Activated CD4-positive, CD25-positive, alpha-beta regulatory T cell treated with anti-CD3 and anti-CD28 coated beads, Interleukin-2, amount 50 U/mL, for 24 hours (primary cell): ENCODE measurements around the gene SLU7.

Experiments
- ATAC-seq, 2 donors: fragments of 150-1000 bp; cut with Tn5 transposase; one replicate each; pipeline ENCODE4 v1.10.0; 2021; ENCODE audit warnings: mild to moderate bottlenecking in 1 of 2, moderate library complexity in 1 of 2

The SLU7 gene

DNA sequence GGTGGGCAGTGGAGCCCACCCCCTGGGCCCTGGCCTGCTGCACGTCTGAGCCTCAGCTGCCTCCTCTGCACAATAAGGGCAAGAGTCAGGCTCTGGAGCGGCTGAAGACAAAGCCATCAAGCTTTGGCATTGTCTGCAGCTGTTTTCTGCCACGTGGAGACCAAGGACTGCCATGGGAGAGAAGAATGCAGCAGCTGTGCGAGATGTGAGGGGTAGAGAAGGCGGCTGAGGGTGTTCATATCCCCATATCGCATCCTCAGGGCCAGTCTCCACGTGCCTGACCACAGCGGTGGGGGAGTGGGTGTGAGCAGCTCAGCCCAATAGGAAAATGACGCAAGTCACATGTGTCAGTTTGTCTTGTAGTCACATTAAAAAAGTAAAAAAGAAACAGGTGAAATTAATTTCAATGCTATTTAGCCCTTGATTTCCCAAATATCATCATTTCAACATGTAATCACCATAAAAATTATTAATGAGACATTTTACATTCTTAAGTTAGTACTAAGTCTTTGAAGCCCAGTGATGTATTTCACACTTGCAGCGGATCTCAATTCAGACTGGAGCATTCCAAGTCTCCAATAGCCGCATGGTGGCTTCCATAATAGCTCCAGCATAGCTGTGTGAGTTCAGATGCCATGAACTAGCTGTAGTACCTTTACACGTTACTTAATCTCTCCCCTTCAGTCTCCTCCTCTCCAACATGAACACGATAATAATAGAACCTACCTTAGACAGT lies 55.1 kb downstream of the SLU7 start:
- ATAC-seq = no peak

DNA sequence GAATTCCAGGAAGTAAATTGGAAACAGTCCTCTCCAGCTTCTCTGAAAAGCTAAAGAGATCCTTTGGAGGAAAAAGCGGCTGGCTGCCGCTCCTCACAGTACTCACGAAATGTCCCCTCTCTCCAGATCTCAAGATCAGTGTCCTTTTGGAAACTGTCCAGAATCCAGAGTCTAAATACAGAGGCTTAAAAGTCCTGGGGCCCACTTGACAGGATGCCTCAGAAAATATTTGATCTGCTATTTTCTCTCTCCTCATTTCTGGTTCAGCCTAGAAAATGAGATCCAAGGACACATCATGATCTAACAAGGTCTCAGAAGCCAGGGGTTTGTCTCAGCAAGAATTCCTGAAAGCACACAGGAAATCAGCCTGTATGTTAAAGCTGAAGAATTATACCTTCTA lies 55.7 kb downstream of the SLU7 start:
- no peak for ATAC-seq

DNA sequence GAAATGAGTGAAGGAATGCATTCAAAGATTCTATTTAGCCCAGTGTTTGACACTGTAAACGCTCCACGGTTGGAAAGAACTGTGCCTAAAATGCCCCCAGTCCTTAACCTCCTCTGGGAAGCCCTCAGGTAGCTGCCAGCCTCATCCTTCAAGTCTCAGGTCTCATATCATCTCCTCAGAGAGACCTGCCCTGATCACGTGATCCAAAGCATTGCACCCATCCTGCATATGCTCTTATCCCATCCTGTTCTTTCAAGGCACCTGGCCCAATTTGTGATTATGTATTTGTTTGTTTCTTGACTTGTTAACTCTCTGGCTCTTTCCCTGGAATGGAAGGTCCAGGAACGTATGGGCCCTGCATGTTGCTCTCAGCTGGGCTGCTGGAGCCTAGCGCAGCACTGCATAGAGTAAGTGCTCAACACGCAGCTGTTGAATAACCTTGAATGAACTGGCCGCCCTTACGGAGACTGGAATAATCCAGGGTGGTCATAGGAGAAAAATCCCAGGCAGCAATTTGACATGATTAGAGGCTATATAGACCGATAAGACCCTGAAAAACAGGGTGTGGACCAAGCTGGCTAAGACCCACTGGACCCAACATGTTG lies 57.2 kb downstream of the SLU7 start:
- no peak for ATAC-seq

DNA sequence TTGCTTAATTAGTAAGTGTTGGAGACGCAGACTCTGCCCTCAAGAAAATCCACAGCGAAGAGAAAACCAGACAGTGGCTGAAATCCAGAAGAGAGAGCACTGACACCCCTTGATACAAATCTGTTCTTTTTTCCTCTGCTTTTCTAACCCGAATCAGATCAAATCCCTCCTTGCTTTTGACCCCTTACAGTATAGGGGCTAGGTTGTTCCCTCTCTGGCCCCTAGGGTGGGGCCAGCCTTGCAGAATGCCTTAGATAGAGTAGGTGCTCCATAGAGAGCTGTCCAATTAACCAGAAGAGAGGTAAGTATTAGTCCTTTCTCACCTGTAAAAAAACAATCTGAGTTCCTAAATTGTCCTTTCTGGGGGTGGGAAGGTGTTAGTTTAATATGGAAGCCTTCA lies 58.6 kb downstream of the SLU7 start:
- ATAC-seq = no peak

DNA sequence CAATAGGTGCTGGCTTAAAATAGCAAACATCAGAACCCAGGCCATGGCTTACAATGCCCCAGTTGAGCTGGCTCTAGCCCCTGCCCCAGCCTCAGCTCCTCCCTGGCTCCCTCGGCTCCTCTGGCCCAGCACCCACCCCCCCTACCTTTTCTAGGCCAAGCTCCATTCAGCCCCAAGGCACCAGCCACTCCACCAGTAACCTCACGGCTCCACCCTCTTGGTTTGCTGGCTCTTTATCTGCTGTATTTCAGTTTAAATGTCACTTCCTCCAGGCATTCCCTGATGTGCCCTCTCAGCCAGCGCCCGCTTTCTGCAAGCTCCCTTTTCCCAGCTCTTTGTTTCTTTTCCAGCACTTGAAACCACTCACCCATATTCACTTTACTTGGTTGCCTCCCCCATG lies 59.1 kb downstream of the SLU7 start:
- ATAC-seq = no peak

DNA sequence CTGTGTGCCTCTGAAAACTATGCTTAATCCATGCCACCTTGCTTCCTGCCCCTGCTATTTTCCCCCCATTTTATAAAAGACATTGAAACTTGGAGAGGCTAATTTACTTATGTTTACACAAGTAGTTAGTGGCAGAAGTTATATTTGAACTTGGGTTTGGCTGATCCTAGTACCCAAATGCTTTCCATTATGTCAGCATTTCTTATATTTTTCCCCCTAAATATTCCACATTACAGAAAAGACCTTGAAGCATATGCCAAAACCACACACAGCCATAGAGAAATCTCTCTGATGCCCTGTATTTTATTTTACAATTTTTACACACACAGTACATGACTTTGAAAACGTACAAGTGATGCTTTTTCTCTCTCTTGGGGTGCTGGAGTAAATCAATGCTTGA lies 59.6 kb downstream of the SLU7 start:
- ATAC-seq = no peak

DNA sequence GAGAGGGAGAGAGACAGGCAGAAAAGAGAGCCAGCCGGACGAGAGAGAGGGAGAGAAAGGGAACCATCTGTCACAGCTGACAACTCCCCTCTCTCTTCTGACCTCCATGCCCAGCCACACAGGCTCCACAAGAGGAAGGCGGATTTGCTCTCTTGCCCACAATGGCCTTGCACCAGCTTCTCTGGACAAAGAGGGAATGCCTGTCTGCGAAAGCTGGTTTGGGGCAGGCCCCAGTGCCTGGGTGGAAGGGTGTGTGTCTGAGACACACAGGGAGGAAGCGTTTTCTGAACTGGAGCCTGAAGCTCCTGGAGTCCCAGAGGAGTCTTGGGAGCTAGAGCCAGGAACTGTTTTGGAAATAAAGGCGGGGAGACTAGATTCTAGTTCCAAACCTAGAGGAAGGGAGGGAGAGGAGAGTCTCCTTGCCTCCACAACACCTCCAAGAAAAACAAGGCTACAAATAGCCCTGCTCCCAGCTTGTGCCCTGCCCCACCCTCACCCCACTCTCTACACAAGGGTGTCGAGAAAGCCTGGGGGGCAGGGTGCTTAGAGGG lies 60.9 kb downstream of the SLU7 start:
- no peak for ATAC-seq

DNA sequence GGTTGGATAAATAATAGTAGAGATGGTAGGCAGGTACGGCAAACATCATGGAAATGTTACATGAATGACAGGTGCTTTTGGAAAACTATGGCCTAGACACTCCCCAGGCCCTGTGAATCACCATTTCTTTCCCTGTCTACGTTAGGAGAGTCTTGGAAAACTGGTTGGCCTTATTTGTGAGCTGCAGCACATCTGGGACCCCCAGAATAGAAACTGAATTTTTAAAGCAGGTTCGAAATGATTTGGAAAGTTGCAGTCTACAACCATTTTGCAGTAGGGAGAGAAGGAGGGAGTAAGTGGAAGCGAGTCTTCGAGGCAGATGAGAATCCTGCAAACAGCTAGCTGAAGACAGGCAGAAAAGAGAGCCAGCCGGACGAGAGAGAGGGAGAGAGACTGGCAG lies 61.5 kb downstream of the SLU7 start:
- ATAC-seq = no peak

DNA sequence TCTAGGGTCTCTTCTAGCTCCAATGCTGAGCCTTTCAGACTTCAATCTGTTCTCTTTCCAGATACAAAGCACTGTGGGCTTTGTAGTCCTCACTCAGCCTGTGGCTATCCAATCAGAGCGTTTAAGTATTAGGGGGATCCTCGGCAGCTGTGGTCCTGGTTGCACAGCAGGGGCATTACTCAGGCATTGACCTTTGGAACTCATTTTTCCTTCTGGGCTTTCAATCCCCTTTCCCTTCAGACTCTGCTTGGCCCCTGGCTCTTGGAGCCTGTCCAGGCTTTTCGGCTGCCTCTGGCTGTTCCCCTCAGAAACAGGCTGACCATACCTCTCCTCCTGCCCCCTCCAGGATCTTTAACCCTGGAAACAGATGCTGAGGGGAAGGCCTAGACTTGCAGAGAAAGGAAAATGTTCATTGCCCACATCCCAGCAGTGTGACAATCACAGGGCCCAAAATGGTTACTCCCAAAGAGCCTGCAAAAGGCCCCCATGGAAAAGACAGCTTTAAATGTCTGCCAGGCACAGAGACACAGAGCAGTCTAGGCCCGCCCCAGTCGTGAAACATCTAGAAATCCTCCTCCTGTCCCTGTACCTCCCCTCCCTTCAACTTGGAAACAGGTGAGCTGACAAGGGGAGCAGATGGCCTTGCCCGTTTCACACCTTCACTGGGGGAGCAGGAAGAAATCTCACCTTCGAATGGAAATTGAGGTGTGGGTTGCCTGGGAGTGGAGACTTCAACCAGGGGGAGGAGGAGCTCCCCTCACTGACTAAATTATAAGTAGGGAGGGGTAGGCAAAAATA lies 62.1 kb downstream of the SLU7 start:
- ATAC-seq = no peak

DNA sequence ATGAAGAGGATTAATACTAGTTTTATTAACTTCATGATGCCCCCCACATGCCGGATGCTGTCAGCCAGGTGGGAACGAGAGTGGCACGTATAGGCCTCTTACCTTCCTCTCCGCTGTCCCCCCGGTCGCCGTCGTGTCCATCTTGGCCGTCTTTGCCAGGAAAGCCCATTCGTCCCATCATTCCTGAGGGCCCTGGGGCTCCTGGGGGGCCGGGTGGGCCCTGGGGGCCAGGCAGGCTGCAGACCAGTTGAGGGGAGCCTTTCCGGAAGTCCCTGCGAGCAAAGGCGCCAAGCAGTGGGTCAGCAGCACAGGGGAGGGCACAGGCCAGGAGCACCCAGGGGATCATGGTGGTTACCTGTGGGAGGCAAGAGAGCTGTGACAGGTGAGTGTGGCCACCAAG lies 64.2 kb downstream of the SLU7 start:
- no peak for ATAC-seq

DNA sequence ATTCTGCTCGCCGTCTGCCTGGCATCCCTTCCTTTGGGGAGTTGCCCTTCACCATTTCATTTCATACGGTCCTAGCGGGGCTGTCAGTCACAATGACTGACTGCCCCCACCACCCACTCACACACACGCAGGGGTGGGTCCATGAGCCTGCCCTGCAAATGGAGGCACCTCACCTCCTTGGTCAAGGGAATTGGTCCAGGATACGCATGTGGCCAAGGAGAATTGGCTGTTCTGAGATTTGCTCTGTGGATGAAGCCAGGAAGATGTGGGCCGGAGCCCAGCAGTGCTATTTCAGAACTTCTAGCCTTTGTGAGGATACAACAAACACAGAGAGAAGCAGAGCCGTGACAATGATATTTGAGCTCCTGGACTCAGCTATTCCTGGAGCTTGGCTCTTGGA lies 65.5 kb downstream of the SLU7 start:
- ATAC-seq = no peak

DNA sequence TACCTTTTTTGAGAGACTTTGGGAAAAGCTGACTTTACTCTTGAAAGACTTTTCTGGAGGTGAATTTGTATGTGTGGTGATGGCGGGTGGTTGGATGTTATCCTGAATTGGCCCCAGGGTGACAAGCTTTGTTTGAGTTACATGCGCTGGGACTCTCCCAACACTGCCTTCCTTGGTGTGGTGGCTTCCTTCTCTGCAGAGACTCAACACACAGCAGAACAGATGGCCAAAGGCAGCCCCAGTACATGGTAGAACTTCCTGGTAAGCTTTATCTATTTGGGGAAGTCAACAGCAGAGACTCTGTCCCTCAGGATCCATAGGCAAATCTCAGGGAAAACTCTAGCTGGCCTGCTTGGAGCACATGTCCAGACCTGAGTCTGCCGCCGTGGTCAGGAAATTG lies 66.6 kb downstream of the SLU7 start:
- ATAC-seq = no peak
